GM12872 (cell line): ENCODE results near the gene D2HGDH.

Source experiments
- TF ChIP-seq, protein P1 (sequence below): IDR thresholded peaks from 3 replicates; pipeline ENCODE4 v1.5.1; 2011; ENCODE audit warnings: low read depth, mild to moderate bottlenecking, low read length, moderate library complexity; ENCODE audit not compliant: insufficient read depth

The D2HGDH gene

DNA sequence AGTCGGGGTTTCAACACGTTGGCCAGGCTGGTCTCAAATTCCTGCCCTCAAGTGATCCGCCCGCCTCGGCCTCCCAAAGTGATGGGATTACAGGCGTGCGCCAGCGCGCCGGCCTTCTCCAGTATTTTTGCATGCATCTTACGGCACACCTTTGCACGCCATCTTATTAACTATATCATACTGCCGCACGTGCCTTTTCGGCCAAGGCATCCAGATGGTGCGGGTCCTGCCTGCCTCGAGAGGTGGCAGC lies 33.4 kb upstream of the D2HGDH start:
- TF ChIP-seq, protein P1, sequence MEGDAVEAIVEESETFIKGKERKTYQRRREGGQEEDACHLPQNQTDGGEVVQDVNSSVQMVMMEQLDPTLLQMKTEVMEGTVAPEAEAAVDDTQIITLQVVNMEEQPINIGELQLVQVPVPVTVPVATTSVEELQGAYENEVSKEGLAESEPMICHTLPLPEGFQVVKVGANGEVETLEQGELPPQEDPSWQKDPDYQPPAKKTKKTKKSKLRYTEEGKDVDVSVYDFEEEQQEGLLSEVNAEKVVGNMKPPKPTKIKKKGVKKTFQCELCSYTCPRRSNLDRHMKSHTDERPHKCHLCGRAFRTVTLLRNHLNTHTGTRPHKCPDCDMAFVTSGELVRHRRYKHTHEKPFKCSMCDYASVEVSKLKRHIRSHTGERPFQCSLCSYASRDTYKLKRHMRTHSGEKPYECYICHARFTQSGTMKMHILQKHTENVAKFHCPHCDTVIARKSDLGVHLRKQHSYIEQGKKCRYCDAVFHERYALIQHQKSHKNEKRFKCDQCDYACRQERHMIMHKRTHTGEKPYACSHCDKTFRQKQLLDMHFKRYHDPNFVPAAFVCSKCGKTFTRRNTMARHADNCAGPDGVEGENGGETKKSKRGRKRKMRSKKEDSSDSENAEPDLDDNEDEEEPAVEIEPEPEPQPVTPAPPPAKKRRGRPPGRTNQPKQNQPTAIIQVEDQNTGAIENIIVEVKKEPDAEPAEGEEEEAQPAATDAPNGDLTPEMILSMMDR = peak; percentile 55

DNA sequence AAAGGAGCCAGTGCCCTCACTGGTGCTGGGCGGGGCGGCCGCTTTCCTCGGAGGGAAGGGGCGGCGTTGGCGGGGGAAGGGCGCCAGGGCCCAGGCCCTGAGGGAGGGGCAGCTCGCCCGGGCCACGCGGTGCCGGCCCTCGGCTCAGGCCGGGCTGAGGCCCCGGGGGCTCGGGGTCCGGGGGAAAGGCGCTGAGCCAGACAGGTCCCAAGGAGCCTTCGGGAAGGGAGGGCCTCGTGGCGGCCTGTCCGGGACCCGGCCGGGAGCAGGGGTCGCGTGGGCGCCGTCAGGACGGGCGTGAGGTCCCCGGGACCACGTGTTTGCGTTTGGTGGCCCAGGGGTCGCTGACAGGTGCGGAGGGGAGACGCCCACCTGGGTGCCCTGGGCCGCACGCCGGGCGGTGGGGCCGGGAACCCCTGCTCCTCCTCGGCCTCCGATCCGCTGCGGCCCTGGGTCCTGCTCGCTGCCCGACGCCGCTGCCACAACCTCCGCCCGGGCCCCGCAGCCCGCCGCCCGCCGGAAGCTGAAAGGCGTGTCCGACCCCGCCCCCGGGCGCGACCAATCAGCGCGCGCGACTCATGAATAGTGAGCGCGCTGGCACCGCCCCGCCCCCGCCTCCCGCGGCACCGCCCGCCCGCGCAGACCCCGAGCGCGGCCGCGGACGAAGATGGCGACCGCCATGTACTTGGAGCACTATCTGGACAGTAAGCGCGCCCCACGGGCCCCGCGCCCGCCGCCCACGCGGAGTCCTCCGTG lies 32.9 kb upstream of the D2HGDH start, which contains the start of gene ING5:
TSS of gene ING5 (plus strand) at position 641 of the 756 bp plus-strand sequence. CDS start at position 668, 27 bp downstream.
- TF ChIP-seq, protein P1 = no peak

GRCh38 chr2:241702155-241703031 lies 32.0 kb upstream of the D2HGDH start:
- TF ChIP-seq, protein P1 = peak; percentile 73

DNA sequence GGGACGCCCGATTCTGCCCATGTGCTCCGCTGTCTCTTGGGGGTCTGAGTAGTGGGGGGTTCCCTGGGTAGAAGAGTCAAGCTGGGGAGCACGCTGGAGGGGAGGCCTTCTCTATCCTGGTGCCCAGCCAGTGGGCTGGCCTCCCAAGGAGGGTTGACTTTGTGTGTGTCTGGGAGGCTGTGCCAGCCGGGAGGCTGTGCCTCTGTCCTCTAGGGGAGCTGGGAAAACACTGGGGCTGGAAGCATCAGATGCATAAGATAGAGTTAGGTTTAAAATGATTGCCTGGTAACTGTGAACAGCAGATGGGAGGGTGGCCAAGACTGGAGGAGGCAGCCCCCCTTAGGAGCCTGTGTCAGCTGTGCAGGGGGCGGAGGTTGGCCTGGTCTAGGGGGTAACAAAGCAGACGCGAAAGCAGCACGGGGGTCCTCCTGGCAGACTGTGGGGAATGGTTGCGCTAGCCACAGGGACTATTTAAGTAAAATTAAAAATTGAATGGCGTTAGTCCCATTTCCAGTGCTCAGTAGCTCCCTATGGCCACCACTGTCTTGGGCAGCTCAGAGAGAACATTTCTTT lies 31.3 kb upstream of the D2HGDH start:
- TF ChIP-seq, protein P1 = no peak

GRCh38 chr2:241706537-241706936 lies 27.9 kb upstream of the D2HGDH start:
- TF ChIP-seq, protein P1 = no peak

DNA sequence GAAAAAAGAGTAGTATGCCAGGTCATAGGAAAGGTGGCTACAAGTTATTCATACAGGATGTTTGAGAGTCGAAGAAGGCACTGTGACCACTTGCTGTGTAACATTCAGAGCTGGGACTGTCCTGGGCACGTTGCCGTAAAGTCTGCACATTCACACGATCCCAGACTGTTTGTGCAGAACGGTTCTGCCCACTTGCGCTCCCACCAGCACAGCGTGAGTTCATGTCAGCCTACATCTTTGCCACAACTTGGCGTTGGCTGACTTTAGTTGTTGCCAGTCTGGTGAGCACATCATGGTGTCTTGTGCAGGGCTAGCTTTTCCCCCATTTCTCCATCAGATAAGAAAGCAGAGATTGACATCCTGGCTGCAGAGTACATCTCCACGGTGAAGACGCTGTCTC lies 25.6 kb upstream of the D2HGDH start:
- TF ChIP-seq, protein P1 = no peak

GRCh38 chr2:241719093-241719492 lies 15.3 kb upstream of the D2HGDH start:
- TF ChIP-seq, protein P1 = no peak
